ENCODE data around the gene PHLDB2.
A peak's percentile ranks its signal among the peaks of the same experiment; 100 is the strongest.

PHLDB2 gene

DNA sequence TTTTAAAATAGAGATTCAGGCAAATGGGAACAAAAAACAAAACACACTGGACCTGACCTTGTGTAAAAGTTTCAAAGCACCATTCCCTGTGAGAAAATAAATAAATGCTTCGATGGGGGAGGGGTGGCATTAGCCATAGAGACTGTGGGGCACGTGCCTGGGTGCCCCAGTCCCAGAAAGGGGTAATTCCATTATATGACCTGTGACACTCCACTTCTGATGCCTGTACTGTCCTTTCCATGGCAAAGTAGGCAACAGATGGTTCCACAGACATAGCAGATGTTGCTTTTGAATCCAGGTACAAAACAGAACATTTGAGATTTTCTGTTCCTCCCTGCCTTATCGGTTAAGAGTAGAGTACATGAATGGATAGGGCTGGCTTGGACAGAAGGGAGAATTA, 3.9 kb downstream of the PHLDB2 start:
- peak overlapping the region; percentile 97 for H3K18ac ChIP-seq (ENCODE audit: low read length)
- no peak for DNase-seq
- no peak overlapping the region for H2AK5ac ChIP-seq (ENCODE audit: low read length)
- peaks cover 7% of the 10 kb centered on the region for H3K79me1 ChIP-seq (ENCODE audit: low read length)
- H3K36me3 ChIP-seq (ENCODE audit: control insufficient read depth, insufficient read depth, low read length) = no peaks in the 10 kb centered on the region
- H3K4me2 ChIP-seq (ENCODE audit: low read length) = no peak overlapping the region
- peak overlapping the region; percentile 27 for H3K9ac ChIP-seq (ENCODE audit: low read length)
- H3K27me3 ChIP-seq (ENCODE audit: insufficient read depth, low read length, poor library complexity) = no peaks in the 10 kb centered on the region
- no CpG with 5 or more reads among the region's 3 CpGs for WGBS (ENCODE audit: extremely low coverage, insufficient coverage, low lambda C conversion rate)
- no peak overlapping the region for H3K27ac ChIP-seq (ENCODE audit: low read depth, low read length)
- H4K5ac ChIP-seq (ENCODE audit: low read length) = no peak overlapping the region
- H3K4me1 ChIP-seq (ENCODE audit: control insufficient read depth, low read depth, low read length) = peaks cover 23% of the 10 kb centered on the region
- H3K4me3 ChIP-seq (ENCODE audit: low read length) = no peak overlapping the region
- H2BK120ac ChIP-seq (ENCODE audit: low read depth, low read length) = peak overlapping the region; percentile 24
- peak overlapping the region; percentile 58 for H2BK5ac ChIP-seq (ENCODE audit: low read length)
- no peak overlapping the region for H3K4ac ChIP-seq (ENCODE audit: low read depth, low read length)
- peak overlapping the region; percentile 73 for H3K56ac ChIP-seq (ENCODE audit: low read length)
- H2BK15ac ChIP-seq (replicated peaks; ENCODE audit: low read depth) = no peak overlapping the region
- H3K79me2 ChIP-seq (ENCODE audit: control insufficient read depth, insufficient read depth, low read length) = peaks cover 53% of the 10 kb centered on the region
- H4K8ac ChIP-seq (ENCODE audit: low read depth, low read length) = no peak overlapping the region
- no peak overlapping the region for H3K23ac ChIP-seq (ENCODE audit: low read length)

DNA sequence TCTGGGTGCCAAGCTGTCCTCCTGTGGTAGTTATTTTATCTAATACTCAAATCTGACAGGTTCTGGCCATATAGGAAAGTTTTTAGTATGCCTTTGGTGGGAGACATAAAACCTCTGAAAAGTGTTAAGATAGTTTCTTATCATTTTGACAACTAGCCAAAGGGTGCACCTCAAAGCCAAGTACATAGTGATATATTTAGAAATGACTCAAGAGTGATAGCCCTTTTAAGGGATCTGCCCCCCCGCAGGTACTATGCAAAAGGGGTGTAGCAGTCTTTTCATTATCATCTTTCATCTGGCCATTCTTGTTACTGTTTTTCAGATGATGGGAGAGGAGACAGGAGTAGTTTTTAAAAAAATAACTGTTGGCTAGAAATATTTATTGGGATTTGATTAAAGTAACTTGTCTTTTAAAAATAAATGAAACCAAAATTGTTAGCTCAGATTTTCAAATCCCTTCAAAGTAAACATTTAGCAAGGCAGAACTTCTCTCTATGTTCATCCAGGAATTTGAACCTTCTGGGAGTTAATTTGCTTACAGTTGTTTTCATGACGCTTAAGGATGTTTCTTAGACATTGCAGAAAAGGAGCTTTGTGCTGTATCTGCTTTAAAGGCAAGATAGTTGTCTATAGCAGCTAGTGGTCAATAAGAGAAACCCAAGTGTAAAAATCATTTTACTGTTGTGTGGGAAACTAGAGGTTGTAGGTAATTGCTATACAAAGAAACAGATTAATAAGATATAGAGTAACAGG, 5.1 kb downstream of the PHLDB2 start:
- peaks cover 7% of the 10 kb centered on the region for H3K79me1 ChIP-seq (ENCODE audit: low read length)
- no peak overlapping the region for H2BK120ac ChIP-seq (ENCODE audit: low read depth, low read length)
- no peak overlapping the region for H4K8ac ChIP-seq (ENCODE audit: low read depth, low read length)
- no peak overlapping the region for H2BK5ac ChIP-seq (ENCODE audit: low read length)
- H3K56ac ChIP-seq (ENCODE audit: low read length) = no peak overlapping the region
- no peak overlapping the region for H3K4ac ChIP-seq (ENCODE audit: low read depth, low read length)
- no peak overlapping the region for H3K18ac ChIP-seq (ENCODE audit: low read length)
- no peak overlapping the region for H2BK15ac ChIP-seq (replicated peaks; ENCODE audit: low read depth)
- H3K27ac ChIP-seq (ENCODE audit: low read depth, low read length) = no peak overlapping the region
- no CpG with 5 or more reads among the region's 2 CpGs for WGBS (ENCODE audit: extremely low coverage, insufficient coverage, low lambda C conversion rate)
- H3K4me2 ChIP-seq (ENCODE audit: low read length) = no peak overlapping the region
- no peak overlapping the region for H2AK5ac ChIP-seq (ENCODE audit: low read length)
- no peak overlapping the region for H4K5ac ChIP-seq (ENCODE audit: low read length)
- H3K4me3 ChIP-seq (ENCODE audit: low read length) = no peak overlapping the region
- no peak for DNase-seq
- no peak overlapping the region for H3K9ac ChIP-seq (ENCODE audit: low read length)
- no peaks in the 10 kb centered on the region for H3K27me3 ChIP-seq (ENCODE audit: insufficient read depth, low read length, poor library complexity)
- no peak overlapping the region for H3K23ac ChIP-seq (ENCODE audit: low read length)
- peaks cover 61% of the 10 kb centered on the region for H3K79me2 ChIP-seq (ENCODE audit: control insufficient read depth, insufficient read depth, low read length)
- H3K36me3 ChIP-seq (ENCODE audit: control insufficient read depth, insufficient read depth, low read length) = no peaks in the 10 kb centered on the region
- peaks cover 20% of the 10 kb centered on the region for H3K4me1 ChIP-seq (ENCODE audit: control insufficient read depth, low read depth, low read length)

DNA sequence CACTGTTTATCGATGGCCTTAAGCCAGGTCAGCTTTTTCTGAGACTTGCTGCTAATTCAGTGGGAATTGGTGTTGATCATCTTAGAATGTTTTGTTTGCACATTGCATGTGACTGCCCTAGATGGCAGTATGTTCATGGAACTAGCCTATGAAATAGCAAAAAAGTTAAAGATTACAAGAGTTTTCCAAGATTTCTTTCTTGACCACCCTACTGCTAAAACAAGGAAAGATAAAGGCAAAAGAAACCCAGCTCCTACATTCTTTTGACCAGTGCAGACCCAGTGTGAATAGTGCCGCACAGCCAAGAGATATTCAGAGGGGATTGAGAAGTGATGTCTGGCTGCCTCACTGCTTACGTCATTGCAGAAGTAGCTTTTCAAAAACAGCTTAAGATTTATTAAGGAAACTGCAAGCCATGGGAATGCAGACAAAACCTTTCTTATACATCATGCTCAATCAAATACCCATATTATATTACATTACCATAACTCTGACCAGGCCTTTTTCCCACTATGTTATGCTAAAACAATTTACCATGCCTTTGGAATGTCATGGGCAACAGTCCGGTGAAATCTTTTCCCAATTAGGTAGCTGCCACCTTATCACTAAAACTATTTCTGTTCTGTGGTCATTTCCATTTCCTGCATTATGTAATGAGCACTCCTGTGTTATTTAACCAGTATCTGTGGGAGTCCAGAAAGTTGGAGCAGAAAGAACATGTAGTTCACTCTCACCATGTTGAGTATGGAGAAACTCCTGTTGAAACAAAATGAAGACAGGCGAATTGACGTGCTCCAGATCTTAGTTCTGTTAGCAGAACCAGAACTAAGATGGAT, 6.0 kb downstream of the PHLDB2 start:
- Histone ChIP-seq H3K4me3 (ENCODE audit: low read length) (no peak overlapping the region), H3K4me1 (ENCODE audit: control insufficient read depth, low read depth, low read length) (peaks cover 20% of the 10 kb centered on the region)

DNA sequence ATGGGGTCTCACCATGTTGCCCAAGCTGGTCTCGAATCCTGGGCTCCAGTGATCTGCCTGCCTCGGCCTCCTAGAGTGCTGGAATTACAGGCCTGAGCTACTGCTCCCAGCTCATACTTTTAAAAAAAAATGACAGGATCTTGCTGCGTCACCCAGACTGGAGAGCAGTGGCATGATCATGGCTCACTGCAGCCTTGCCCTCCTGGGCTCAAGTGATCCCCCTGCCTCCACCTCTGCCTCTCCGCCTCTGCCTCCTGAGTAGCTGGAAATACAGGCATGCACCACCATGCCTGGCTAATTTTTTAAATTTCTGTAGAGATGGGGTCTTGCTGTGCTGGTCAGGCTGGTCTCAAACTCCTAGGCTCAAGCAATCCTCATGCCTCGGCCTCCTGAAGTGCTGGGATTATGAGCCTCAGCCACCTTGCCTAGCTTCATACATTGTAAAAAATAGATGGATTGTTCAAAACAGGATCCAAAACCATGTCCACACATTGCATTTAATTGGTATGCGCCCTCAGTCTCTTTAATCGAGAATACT, 8.9 kb downstream of the PHLDB2 start:
- Histone ChIP-seq H3K4me3 (ENCODE audit: low read length) (no peak overlapping the region), H3K23ac (ENCODE audit: low read length) (no peak overlapping the region), H4K5ac (ENCODE audit: low read length) (no peak overlapping the region), H3K79me1 (ENCODE audit: low read length) (peaks cover 15% of the 10 kb centered on the region), H2AK5ac (ENCODE audit: low read length) (no peak overlapping the region), H3K79me2 (ENCODE audit: control insufficient read depth, insufficient read depth, low read length) (peaks cover 67% of the 10 kb centered on the region), H3K27me3 (ENCODE audit: insufficient read depth, low read length, poor library complexity) (no peaks in the 10 kb centered on the region), H3K36me3 (ENCODE audit: control insufficient read depth, insufficient read depth, low read length) (no peaks in the 10 kb centered on the region), H3K4me2 (ENCODE audit: low read length) (no peak overlapping the region), H3K27ac (ENCODE audit: low read depth, low read length) (no peak overlapping the region), H2BK120ac (ENCODE audit: low read depth, low read length) (no peak overlapping the region), H3K56ac (ENCODE audit: low read length) (no peak overlapping the region), H3K4ac (ENCODE audit: low read depth, low read length) (peak overlapping the region; percentile 70), H3K4me1 (ENCODE audit: control insufficient read depth, low read depth, low read length) (peaks cover 24% of the 10 kb centered on the region), H2BK5ac (ENCODE audit: low read length) (no peak overlapping the region), H2BK15ac (replicated peaks; ENCODE audit: low read depth) (no peak overlapping the region), H4K8ac (ENCODE audit: low read depth, low read length) (no peak overlapping the region), H3K18ac (ENCODE audit: low read length) (peak overlapping the region; percentile 5), H3K9ac (ENCODE audit: low read length) (no peak overlapping the region)
- no CpG with 5 or more reads among the region's 7 CpGs for WGBS (ENCODE audit: extremely low coverage, insufficient coverage, low lambda C conversion rate)
- no peak for DNase-seq

More for the DNA sequence above, 6.0 kb downstream of the PHLDB2 start:
- DNase-seq = peak; percentile 52
- no peak overlapping the region for H3K9ac ChIP-seq (ENCODE audit: low read length)
- no peak overlapping the region for H2BK120ac ChIP-seq (ENCODE audit: low read depth, low read length)
- no peak overlapping the region for H3K23ac ChIP-seq (ENCODE audit: low read length)
- WGBS (ENCODE audit: extremely low coverage, insufficient coverage, low lambda C conversion rate) = no CpG with 5 or more reads among the region's 6 CpGs
- H4K8ac ChIP-seq (ENCODE audit: low read depth, low read length) = no peak overlapping the region
- H3K18ac ChIP-seq (ENCODE audit: low read length) = peak overlapping the region; percentile 80
- H3K4me2 ChIP-seq (ENCODE audit: low read length) = no peak overlapping the region
- H3K27me3 ChIP-seq (ENCODE audit: insufficient read depth, low read length, poor library complexity) = no peaks in the 10 kb centered on the region
- no peaks in the 10 kb centered on the region for H3K36me3 ChIP-seq (ENCODE audit: control insufficient read depth, insufficient read depth, low read length)
- no peak overlapping the region for H3K27ac ChIP-seq (ENCODE audit: low read depth, low read length)
- no peak overlapping the region for H4K5ac ChIP-seq (ENCODE audit: low read length)
- no peak overlapping the region for H3K56ac ChIP-seq (ENCODE audit: low read length)
- no peak overlapping the region for H2BK5ac ChIP-seq (ENCODE audit: low read length)
- H3K4ac ChIP-seq (ENCODE audit: low read depth, low read length) = no peak overlapping the region
- no peak overlapping the region for H2AK5ac ChIP-seq (ENCODE audit: low read length)
- H3K79me2 ChIP-seq (ENCODE audit: control insufficient read depth, insufficient read depth, low read length) = peaks cover 68% of the 10 kb centered on the region
- peaks cover 7% of the 10 kb centered on the region for H3K79me1 ChIP-seq (ENCODE audit: low read length)
- peak overlapping the region; percentile 57 for H2BK15ac ChIP-seq (replicated peaks; ENCODE audit: low read depth)

DNA sequence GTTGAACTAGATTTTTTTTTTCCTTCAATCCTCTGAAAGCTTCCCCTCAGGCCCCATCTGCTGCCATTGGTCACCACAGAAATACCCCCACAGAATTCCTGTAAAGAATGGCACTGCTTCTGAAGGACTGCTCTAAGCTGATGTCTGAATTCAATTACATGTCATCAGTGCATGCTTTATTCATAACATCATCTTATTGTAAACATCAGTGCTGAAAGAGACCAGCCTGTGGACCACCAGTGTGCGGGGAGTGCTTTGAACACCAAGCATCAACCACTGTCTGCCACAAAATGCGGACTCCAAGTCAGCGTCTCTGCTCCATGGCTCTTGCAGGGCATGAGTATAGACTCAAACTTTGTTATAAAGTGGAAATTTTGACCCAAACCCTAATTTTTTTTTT, 11.6 kb downstream of the PHLDB2 start:
- no peak for DNase-seq

More for the DNA sequence above, 11.6 kb downstream of the PHLDB2 start:
- no peak overlapping the region for H3K27ac ChIP-seq (ENCODE audit: low read depth, low read length)
- H3K4me1 ChIP-seq (ENCODE audit: control insufficient read depth, low read depth, low read length) = peaks cover 15% of the 10 kb centered on the region
- H3K4ac ChIP-seq (ENCODE audit: low read depth, low read length) = no peak overlapping the region
- H2AK5ac ChIP-seq (ENCODE audit: low read length) = no peak overlapping the region
- H4K8ac ChIP-seq (ENCODE audit: low read depth, low read length) = no peak overlapping the region
- H3K79me1 ChIP-seq (ENCODE audit: low read length) = peaks cover 17% of the 10 kb centered on the region
- no peak overlapping the region for H4K5ac ChIP-seq (ENCODE audit: low read length)
- H3K4me3 ChIP-seq (ENCODE audit: low read length) = no peak overlapping the region
- H3K4me2 ChIP-seq (ENCODE audit: low read length) = no peak overlapping the region
- no peaks in the 10 kb centered on the region for H3K36me3 ChIP-seq (ENCODE audit: control insufficient read depth, insufficient read depth, low read length)
- no peak overlapping the region for H3K23ac ChIP-seq (ENCODE audit: low read length)
- H3K56ac ChIP-seq (ENCODE audit: low read length) = no peak overlapping the region
- no peak overlapping the region for H2BK15ac ChIP-seq (replicated peaks; ENCODE audit: low read depth)
- H3K79me2 ChIP-seq (ENCODE audit: control insufficient read depth, insufficient read depth, low read length) = peaks cover 65% of the 10 kb centered on the region
- H3K27me3 ChIP-seq (ENCODE audit: insufficient read depth, low read length, poor library complexity) = no peaks in the 10 kb centered on the region
- H3K18ac ChIP-seq (ENCODE audit: low read length) = no peak overlapping the region
- no CpG with 5 or more reads among the region's 3 CpGs for WGBS (ENCODE audit: extremely low coverage, insufficient coverage, low lambda C conversion rate)
- no peak overlapping the region for H3K9ac ChIP-seq (ENCODE audit: low read length)
- H2BK120ac ChIP-seq (ENCODE audit: low read depth, low read length) = no peak overlapping the region
- no peak overlapping the region for H2BK5ac ChIP-seq (ENCODE audit: low read length)
